Suprapubic skin (tissue), 3 donors: ENCODE data around the gene FNDC3A.

Experiments used
- CTCF ChIP-seq, 2 donors: fragments of 200-600 bp in 1 of 2; fragments of 450-650 bp in 1 of 2; sonication (generic) in 1 of 2; IDR thresholded peaks; one replicate each; pipeline ENCODE4 v1.5.1; 2016 to 2019; ENCODE audit warnings: antibody characterized with exemption in 2 of 2, mild to moderate bottlenecking in 1 of 2, moderate library complexity in 1 of 2
- EP300 ChIP-seq: sonication (generic); formaldehyde crosslinking; IDR thresholded peaks from one replicate; pipeline ENCODE4 v1.6.1; 2017; ENCODE audit warnings: antibody characterized with exemption
- POLR2A ChIP-seq, 2 donors: fragments of 450-650 bp; IDR thresholded peaks; one replicate each; pipeline ENCODE4 v1.6.1; 2017; ENCODE audit warnings: antibody characterized with exemption in 2 of 2, mild to moderate bottlenecking in 2 of 2, moderate library complexity in 2 of 2

- TF ChIP-seq POLR2A (IDR thresholded peaks at IDR 0.05), result no peak
- peak in 1 of 2 donors; percentile 5 for TF ChIP-seq CTCF (IDR thresholded peaks at IDR 0.05)
- no peak for TF ChIP-seq EP300
These were observed 123.2 kb downstream of the FNDC3A start for GRCh38 chr13:49098771-49099512.
